ENCODE data around the gene FBL. TPM values are rescaled to one million over a fixed set of nuclear protein-coding genes. Genes with fewer than 3 reads are reported as not detected.

FBL gene
- total RNA-seq, 1 experiment from 2014 or later = 374 TPM

DNA sequence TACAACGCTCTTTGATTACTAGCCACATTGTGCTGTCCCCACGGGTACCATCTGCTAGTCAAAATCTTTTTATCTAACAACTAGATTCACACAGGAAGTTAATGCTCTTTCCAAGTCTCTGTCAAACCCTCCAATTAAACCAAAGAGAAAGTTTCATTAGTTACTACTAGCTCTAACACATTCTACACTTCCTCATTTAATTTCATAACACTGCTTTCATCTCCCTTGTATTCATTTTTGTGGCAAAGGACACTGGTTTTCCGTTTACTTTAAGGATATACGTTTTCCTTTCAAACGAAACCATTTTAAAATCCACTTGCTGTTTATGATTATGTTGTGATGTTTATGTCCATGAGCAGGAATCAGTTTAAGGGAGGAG lies 17.5 kb downstream of the FBL start:
- H3K4me3 Mint-ChIP-seq (ENCODE audit: unreplicated experiment) = no peak overlapping the region
- ChIA-PET POLR2A (no interaction called here), CTCF (interaction anchor here (0.7 kb wide), 1 partner anchor 39 kb away, joined by 3 read pairs; no protein-coding TSS in a partner anchor)
- H3K4me1 Mint-ChIP-seq (ENCODE audit: low read depth, unreplicated experiment) = no peaks in the 10 kb centered on the region
- Histone ChIP-seq H3K4me3 (ENCODE audit: low read depth, low read length) (no peak overlapping the region), H3K36me3 (ENCODE audit: control insufficient read depth, insufficient read depth, low read length) (peaks cover 4% of the 10 kb centered on the region; the same call in 1 of the 2 replicates), H3K4me1 (no peaks in the 10 kb centered on the region), H3K27me3 (replicated peaks; ENCODE audit: control insufficient read depth, insufficient read depth, low read length) (no peaks in the 10 kb centered on the region), H3K9me3 (no peaks in the 10 kb centered on the region)
- no peak for DNase-seq
- no peak overlapping the region for H3K27ac Mint-ChIP-seq (ENCODE audit: unreplicated experiment)
- no TSS peak for BruUV-seq (replicated peaks)
- no peaks in the 10 kb centered on the region for H3K27me3 Mint-ChIP-seq (ENCODE audit: insufficient read depth, unreplicated experiment)
- intact Hi-C loops (cut with micrococcal nuclease; ENCODE audit: unreplicated experiment) = no loop called here
- TF ChIP-seq, protein P1, sequence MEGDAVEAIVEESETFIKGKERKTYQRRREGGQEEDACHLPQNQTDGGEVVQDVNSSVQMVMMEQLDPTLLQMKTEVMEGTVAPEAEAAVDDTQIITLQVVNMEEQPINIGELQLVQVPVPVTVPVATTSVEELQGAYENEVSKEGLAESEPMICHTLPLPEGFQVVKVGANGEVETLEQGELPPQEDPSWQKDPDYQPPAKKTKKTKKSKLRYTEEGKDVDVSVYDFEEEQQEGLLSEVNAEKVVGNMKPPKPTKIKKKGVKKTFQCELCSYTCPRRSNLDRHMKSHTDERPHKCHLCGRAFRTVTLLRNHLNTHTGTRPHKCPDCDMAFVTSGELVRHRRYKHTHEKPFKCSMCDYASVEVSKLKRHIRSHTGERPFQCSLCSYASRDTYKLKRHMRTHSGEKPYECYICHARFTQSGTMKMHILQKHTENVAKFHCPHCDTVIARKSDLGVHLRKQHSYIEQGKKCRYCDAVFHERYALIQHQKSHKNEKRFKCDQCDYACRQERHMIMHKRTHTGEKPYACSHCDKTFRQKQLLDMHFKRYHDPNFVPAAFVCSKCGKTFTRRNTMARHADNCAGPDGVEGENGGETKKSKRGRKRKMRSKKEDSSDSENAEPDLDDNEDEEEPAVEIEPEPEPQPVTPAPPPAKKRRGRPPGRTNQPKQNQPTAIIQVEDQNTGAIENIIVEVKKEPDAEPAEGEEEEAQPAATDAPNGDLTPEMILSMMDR (IDR thresholded peaks at IDR 0.05; ENCODE audit: insufficient read depth in 1 of 2, low read depth in 1 of 2, low read length in 1 of 2, severe bottlenecking in 1 of 2, unreplicated experiment in 1 of 2) = no peak
- H3K36me3 Mint-ChIP-seq (ENCODE audit: insufficient read depth, unreplicated experiment) = peaks cover 35% of the 10 kb centered on the region
- H3K9me3 Mint-ChIP-seq (ENCODE audit: unreplicated experiment) = no peaks in the 10 kb centered on the region

DNA sequence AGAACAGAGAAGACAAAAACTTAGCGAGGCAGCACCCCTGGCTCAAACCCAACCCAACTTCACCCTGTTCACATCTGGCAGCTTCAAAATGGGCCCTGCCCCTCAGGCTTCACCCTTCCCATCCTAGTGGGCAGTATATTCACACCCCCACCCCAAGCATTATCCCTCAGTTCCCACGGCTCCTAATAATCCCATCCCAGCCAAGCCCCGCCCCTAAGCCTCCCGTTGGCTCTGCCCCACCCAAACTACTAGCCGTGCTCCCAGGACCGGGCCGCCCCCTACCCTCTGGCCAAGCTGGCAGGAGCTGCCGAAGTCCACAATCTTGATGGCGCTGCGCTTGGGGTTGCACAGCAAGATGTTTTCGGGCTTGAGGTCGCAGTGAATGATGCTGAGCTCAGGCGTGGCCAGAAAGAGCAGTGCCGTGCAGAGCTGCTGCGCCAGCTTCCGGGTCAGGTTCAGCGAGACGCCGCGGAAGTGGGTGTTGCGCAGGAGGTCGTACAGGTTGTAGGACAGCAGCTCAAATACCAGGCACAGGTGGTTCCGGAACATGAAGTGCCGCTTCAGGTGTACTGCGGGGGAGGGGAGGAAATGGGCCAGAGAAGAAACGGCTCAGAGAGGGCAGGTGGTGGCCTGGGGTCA lies 18.0 kb downstream of the FBL start:
- H3K9me3 Mint-ChIP-seq (ENCODE audit: unreplicated experiment) = no peaks in the 10 kb centered on the region
- H3K4me3 ChIP-seq (ENCODE audit: low read depth, low read length) = no peak overlapping the region
- H3K36me3 Mint-ChIP-seq (ENCODE audit: insufficient read depth, unreplicated experiment) = peaks cover 35% of the 10 kb centered on the region
- POLR2A ChIA-PET = no interaction called here
- no peaks in the 10 kb centered on the region for H3K9me3 ChIP-seq
- no peaks in the 10 kb centered on the region for H3K4me1 ChIP-seq
- CTCF ChIA-PET = interaction anchor here (0.7 kb wide), 1 partner anchor 38 kb away, joined by 3 read pairs; no protein-coding TSS in a partner anchor
- H3K4me3 Mint-ChIP-seq (ENCODE audit: unreplicated experiment) = no peak overlapping the region
- peaks cover 2% of the 10 kb centered on the region; the same call in 1 of the 2 replicates for H3K36me3 ChIP-seq (ENCODE audit: control insufficient read depth, insufficient read depth, low read length)
- no peaks in the 10 kb centered on the region for H3K4me1 Mint-ChIP-seq (ENCODE audit: low read depth, unreplicated experiment)
- no peaks in the 10 kb centered on the region for H3K27me3 Mint-ChIP-seq (ENCODE audit: insufficient read depth, unreplicated experiment)
- no peak for DNase-seq
- TF ChIP-seq, protein P1 (IDR thresholded peaks at IDR 0.05; ENCODE audit: insufficient read depth in 1 of 2, low read depth in 1 of 2, low read length in 1 of 2, severe bottlenecking in 1 of 2, unreplicated experiment in 1 of 2) = no peak
- no TSS peak for BruUV-seq (replicated peaks)
- H3K27ac Mint-ChIP-seq (ENCODE audit: unreplicated experiment) = no peak overlapping the region
- no peaks in the 10 kb centered on the region for H3K27me3 ChIP-seq (replicated peaks; ENCODE audit: control insufficient read depth, insufficient read depth, low read length)
- intact Hi-C loops (cut with micrococcal nuclease; ENCODE audit: unreplicated experiment) = no loop called here

DNA sequence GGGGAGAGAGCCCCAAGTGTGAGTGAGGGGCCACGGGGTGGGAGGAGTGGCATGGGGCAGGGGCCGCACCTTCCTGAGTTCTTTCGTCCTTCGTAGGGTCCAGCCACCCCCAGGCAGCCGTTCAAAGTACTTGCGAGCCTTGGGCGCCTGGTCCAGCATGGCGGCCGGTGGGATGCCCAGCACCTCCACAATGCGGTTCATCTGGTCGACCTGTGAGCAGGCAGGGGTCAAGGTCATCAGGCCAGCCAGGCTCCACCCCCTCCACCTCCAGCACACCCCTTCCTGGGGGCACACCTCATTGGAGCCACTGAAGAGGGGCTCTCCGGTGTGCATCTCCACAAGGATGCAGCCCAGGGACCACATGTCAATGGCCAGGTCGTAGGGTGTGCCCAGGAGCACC lies 19.0 kb downstream of the FBL start:
- Histone ChIP-seq H3K4me3 (ENCODE audit: low read depth, low read length) (no peak overlapping the region), H3K9me3 (no peaks in the 10 kb centered on the region), H3K27me3 (replicated peaks; ENCODE audit: control insufficient read depth, insufficient read depth, low read length) (no peaks in the 10 kb centered on the region), H3K4me1 (no peaks in the 10 kb centered on the region), H3K36me3 (ENCODE audit: control insufficient read depth, insufficient read depth, low read length) (peaks cover 2% of the 10 kb centered on the region; the same call in 1 of the 2 replicates)
- Mint-ChIP-seq H3K9me3 (ENCODE audit: unreplicated experiment) (no peaks in the 10 kb centered on the region), H3K4me1 (ENCODE audit: low read depth, unreplicated experiment) (no peaks in the 10 kb centered on the region), H3K4me3 (ENCODE audit: unreplicated experiment) (no peak overlapping the region), H3K27me3 (ENCODE audit: insufficient read depth, unreplicated experiment) (no peaks in the 10 kb centered on the region), H3K27ac (ENCODE audit: unreplicated experiment) (no peak overlapping the region), H3K36me3 (ENCODE audit: insufficient read depth, unreplicated experiment) (peaks cover 30% of the 10 kb centered on the region)
- intact Hi-C loops (cut with micrococcal nuclease; ENCODE audit: unreplicated experiment) = no loop called here
- ChIA-PET POLR2A (no interaction called here), CTCF (no interaction called here)
- TF ChIP-seq, protein P1 (IDR thresholded peaks at IDR 0.05; ENCODE audit: insufficient read depth in 1 of 2, low read depth in 1 of 2, low read length in 1 of 2, severe bottlenecking in 1 of 2, unreplicated experiment in 1 of 2) = no peak
- no peak for DNase-seq
- BruUV-seq (replicated peaks) = no TSS peak
